ENCODE measurements around the gene POLD4. TPM values are rescaled to one million over a fixed set of nuclear protein-coding genes. Genes with fewer than 3 reads are reported as not detected.

The POLD4 gene
- total and polyA plus RNA-seq, 2 of the 13 experiments (the other 11 are each of a cell fraction or from before 2014, with no cell fraction given), result 10.5 to 27.4 TPM

DNA sequence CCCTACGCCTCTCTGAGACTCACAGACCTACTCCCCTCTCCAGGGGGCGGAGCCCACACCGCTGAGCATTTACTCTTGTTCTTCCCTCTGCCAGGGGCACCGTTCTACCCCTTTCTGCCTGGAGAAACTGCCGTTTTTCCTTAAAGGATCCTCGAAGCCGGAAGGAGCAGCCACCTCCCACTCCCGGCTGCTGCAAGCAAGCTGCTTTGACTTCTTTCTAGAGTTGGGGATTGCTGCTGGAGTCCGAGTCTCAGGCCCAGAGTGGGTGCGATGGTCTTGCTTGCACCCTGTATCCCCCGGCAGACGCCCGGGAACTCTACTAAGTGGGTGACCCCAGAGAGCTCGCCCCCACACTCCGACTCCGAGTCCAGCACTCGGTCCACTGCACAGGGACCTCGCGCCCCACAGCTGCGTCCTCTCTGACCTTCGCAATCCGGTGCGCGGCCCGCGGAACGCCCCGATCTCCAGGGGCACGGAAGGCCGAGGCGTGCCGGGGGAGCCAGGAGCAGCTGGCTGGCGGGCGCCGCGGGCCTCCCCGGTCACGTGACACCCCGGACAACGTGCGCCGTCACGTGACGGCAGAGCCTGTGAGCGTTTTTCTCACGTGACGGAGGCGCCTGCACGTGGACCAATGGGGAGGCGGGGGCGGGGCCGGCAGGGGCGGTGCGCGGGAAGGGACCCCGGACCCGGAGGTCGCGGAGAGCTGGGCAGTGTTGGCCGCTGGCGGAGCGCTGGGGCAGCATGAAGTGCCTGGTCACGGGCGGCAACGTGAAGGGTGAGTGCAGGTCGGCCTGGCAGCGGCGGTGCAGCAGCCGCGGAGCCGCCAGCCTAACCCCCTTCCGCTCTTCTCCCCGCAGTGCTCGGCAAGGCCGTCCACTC lies 38.2 kb upstream of the POLD4 start, which contains the start of gene RAD9A (continued):
- TF ChIP-seq, protein P1, sequence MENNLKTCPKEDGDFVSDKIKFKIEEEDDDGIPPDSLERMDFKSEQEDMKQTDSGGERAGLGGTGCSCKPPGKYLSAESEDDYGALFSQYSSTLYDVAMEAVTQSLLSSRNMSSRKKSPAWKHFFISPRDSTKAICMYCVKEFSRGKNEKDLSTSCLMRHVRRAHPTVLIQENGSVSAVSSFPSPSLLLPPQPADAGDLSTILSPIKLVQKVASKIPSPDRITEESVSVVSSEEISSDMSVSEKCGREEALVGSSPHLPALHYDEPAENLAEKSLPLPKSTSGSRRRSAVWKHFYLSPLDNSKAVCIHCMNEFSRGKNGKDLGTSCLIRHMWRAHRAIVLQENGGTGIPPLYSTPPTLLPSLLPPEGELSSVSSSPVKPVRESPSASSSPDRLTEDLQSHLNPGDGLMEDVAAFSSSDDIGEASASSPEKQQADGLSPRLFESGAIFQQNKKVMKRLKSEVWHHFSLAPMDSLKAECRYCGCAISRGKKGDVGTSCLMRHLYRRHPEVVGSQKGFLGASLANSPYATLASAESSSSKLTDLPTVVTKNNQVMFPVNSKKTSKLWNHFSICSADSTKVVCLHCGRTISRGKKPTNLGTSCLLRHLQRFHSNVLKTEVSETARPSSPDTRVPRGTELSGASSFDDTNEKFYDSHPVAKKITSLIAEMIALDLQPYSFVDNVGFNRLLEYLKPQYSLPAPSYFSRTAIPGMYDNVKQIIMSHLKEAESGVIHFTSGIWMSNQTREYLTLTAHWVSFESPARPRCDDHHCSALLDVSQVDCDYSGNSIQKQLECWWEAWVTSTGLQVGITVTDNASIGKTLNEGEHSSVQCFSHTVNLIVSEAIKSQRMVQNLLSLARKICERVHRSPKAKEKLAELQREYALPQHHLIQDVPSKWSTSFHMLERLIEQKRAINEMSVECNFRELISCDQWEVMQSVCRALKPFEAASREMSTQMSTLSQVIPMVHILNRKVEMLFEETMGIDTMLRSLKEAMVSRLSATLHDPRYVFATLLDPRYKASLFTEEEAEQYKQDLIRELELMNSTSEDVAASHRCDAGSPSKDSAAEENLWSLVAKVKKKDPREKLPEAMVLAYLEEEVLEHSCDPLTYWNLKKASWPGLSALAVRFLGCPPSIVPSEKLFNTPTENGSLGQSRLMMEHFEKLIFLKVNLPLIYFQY (CRISPR knock-in tag; IDR thresholded peaks at IDR 0.05; ENCODE audit: borderline replicate concordance), result no peak; the same call in 1 of the 2 replicates
- peak; percentile 93; the same call in 1 of the 2 replicates for TF ChIP-seq ZNF850 (CRISPR knock-in tag; conservative IDR thresholded peaks at IDR 0.05)
- TF ChIP-seq, protein P2, sequence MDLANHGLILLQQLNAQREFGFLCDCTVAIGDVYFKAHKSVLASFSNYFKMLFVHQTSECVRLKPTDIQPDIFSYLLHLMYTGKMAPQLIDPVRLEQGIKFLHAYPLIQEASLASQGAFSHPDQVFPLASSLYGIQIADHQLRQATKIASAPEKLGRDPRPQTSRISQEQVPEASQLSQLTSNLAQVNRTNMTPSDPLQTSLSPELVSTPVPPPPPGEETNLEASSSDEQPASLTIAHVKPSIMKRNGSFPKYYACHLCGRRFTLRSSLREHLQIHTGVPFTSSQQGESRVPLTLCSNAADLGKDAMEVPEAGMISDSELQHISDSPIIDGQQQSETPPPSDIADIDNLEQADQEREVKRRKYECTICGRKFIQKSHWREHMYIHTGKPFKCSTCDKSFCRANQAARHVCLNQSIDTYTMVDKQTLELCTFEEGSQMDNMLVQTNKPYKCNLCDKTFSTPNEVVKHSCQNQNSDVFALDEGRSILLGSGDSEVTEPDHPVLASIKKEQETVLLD (CRISPR knock-in tag; IDR thresholded peaks at IDR 0.05; ENCODE audit: low read depth), result peak; percentile 89; the same call in 1 of the 2 replicates
- peak; percentile 60; the same call in 1 of the 2 replicates for TF ChIP-seq IRF2 (CRISPR knock-in tag; IDR thresholded peaks at IDR 0.05)
- TF ChIP-seq ZNF263 (CRISPR knock-in tag; IDR thresholded peaks at IDR 0.05), result no peak
- no peak for TF ChIP-seq FOXM1 (CRISPR knock-in tag; IDR thresholded peaks at IDR 0.05)
- no peak for TF ChIP-seq NFE2L2 (IDR thresholded peaks at IDR 0.05; ENCODE audit: low read length)
- TF ChIP-seq ZNF724P (CRISPR knock-in tag; IDR thresholded peaks at IDR 0.05; ENCODE audit: borderline replicate concordance), result no peak
- TF ChIP-seq ZNF253 (CRISPR knock-in tag; IDR thresholded peaks at IDR 0.05; ENCODE audit: borderline replicate concordance), result peak; percentile 79; the same call in 1 of the 2 replicates
- TF ChIP-seq, protein P3, sequence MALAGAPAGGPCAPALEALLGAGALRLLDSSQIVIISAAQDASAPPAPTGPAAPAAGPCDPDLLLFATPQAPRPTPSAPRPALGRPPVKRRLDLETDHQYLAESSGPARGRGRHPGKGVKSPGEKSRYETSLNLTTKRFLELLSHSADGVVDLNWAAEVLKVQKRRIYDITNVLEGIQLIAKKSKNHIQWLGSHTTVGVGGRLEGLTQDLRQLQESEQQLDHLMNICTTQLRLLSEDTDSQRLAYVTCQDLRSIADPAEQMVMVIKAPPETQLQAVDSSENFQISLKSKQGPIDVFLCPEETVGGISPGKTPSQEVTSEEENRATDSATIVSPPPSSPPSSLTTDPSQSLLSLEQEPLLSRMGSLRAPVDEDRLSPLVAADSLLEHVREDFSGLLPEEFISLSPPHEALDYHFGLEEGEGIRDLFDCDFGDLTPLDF (CRISPR knock-in tag; IDR thresholded peaks at IDR 0.05), result peak; percentile 89
- TF ChIP-seq SRF (IDR thresholded peaks at IDR 0.05; ENCODE audit: low read depth, low read length), result no peak
- TF ChIP-seq PAWR (CRISPR knock-in tag; IDR thresholded peaks at IDR 0.05; ENCODE audit: borderline replicate concordance), result no peak
- TF ChIP-seq NR2F2 (IDR thresholded peaks at IDR 0.05; ENCODE audit: borderline replicate concordance, low read depth), result no peak; the same call in 1 of the 2 replicates
- TF ChIP-seq ZNF207 (IDR thresholded peaks at IDR 0.05; ENCODE audit: borderline replicate concordance), result peak; percentile 91; the same call in 1 of the 2 replicates
- TF ChIP-seq, protein P4, sequence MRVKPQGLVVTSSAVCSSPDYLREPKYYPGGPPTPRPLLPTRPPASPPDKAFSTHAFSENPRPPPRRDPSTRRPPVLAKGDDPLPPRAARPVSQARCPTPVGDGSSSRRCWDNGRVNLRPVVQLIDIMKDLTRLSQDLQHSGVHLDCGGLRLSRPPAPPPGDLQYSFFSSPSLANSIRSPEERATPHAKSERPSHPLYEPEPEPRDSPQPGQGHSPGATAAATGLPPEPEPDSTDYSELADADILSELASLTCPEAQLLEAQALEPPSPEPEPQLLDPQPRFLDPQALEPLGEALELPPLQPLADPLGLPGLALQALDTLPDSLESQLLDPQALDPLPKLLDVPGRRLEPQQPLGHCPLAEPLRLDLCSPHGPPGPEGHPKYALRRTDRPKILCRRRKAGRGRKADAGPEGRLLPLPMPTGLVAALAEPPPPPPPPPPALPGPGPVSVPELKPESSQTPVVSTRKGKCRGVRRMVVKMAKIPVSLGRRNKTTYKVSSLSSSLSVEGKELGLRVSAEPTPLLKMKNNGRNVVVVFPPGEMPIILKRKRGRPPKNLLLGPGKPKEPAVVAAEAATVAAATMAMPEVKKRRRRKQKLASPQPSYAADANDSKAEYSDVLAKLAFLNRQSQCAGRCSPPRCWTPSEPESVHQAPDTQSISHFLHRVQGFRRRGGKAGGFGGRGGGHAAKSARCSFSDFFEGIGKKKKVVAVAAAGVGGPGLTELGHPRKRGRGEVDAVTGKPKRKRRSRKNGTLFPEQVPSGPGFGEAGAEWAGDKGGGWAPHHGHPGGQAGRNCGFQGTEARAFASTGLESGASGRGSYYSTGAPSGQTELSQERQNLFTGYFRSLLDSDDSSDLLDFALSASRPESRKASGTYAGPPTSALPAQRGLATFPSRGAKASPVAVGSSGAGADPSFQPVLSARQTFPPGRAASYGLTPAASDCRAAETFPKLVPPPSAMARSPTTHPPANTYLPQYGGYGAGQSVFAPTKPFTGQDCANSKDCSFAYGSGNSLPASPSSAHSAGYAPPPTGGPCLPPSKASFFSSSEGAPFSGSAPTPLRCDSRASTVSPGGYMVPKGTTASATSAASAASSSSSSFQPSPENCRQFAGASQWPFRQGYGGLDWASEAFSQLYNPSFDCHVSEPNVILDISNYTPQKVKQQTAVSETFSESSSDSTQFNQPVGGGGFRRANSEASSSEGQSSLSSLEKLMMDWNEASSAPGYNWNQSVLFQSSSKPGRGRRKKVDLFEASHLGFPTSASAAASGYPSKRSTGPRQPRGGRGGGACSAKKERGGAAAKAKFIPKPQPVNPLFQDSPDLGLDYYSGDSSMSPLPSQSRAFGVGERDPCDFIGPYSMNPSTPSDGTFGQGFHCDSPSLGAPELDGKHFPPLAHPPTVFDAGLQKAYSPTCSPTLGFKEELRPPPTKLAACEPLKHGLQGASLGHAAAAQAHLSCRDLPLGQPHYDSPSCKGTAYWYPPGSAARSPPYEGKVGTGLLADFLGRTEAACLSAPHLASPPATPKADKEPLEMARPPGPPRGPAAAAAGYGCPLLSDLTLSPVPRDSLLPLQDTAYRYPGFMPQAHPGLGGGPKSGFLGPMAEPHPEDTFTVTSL (CRISPR knock-in tag; IDR thresholded peaks at IDR 0.05; ENCODE audit: borderline replicate concordance), result peak; percentile 51; the same call in 1 of the 2 replicates
- TF ChIP-seq, protein P5, sequence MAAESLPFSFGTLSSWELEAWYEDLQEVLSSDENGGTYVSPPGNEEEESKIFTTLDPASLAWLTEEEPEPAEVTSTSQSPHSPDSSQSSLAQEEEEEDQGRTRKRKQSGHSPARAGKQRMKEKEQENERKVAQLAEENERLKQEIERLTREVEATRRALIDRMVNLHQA (CRISPR knock-in tag; IDR thresholded peaks at IDR 0.05), result no peak
